Nephron progenitor cell (in vitro differentiated cells): ENCODE results near the gene TGM5.

Source experiments
- DNase-seq: peaks from one replicate; pipeline ENCODE4 v3.0.0; 2021
- H3K27ac Mint-ChIP-seq: 2 replicates; pipeline ENCODE4 v1.8.0; 2021; ENCODE audit warnings: mild to moderate bottlenecking, moderate library complexity, mixed read lengths
- H3K27me3 Mint-ChIP-seq: 2 replicates; pipeline ENCODE4 v1.8.0; 2021; ENCODE audit warnings: mild to moderate bottlenecking, low read depth, mixed read lengths; ENCODE audit not compliant: poor library complexity
- H3K36me3 Mint-ChIP-seq: 2 replicates; pipeline ENCODE4 v1.8.0; 2021; ENCODE audit warnings: low read depth, mixed read lengths
- H3K4me1 Mint-ChIP-seq: 2 replicates; pipeline ENCODE4 v1.8.0; 2021; ENCODE audit warnings: mixed read lengths
- H3K4me3 Mint-ChIP-seq: 2 replicates; pipeline ENCODE4 v1.8.0; 2021; ENCODE audit warnings: mild to moderate bottlenecking, moderate library complexity, mixed read lengths
- H3K9me3 Mint-ChIP-seq: 2 replicates; pipeline ENCODE4 v1.8.0; 2021; ENCODE audit warnings: mild to moderate bottlenecking, moderate library complexity, mixed read lengths
- TF ChIP-seq, protein P1 (sequence below): fragments of 200-600 bp; sonication (generic); IDR thresholded peaks from 2 replicates; pipeline ENCODE4 v1.5.0; 2021; ENCODE audit warnings: antibody characterized with exemption

The TGM5 gene

GRCh38 chr15:43214169-43214568, 52.6 kb downstream of the TGM5 start:
- H3K27me3 Mint-ChIP-seq = peaks cover 30% of the 10 kb centered on the region
- H3K4me3 Mint-ChIP-seq = no peak overlapping the region
- DNase-seq = no peak
- TF ChIP-seq, protein P1, sequence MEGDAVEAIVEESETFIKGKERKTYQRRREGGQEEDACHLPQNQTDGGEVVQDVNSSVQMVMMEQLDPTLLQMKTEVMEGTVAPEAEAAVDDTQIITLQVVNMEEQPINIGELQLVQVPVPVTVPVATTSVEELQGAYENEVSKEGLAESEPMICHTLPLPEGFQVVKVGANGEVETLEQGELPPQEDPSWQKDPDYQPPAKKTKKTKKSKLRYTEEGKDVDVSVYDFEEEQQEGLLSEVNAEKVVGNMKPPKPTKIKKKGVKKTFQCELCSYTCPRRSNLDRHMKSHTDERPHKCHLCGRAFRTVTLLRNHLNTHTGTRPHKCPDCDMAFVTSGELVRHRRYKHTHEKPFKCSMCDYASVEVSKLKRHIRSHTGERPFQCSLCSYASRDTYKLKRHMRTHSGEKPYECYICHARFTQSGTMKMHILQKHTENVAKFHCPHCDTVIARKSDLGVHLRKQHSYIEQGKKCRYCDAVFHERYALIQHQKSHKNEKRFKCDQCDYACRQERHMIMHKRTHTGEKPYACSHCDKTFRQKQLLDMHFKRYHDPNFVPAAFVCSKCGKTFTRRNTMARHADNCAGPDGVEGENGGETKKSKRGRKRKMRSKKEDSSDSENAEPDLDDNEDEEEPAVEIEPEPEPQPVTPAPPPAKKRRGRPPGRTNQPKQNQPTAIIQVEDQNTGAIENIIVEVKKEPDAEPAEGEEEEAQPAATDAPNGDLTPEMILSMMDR = no peak
- H3K36me3 Mint-ChIP-seq = no peaks in the 10 kb centered on the region
- peak overlapping the region; percentile 62 for H3K27ac Mint-ChIP-seq
- H3K4me1 Mint-ChIP-seq = peaks cover 13% of the 10 kb centered on the region
- H3K9me3 Mint-ChIP-seq = no peaks in the 10 kb centered on the region

GRCh38 chr15:43213466-43213865, 53.3 kb downstream of the TGM5 start:
- Mint-ChIP-seq H3K9me3 (no peaks in the 10 kb centered on the region), H3K4me3 (no peak overlapping the region), H3K4me1 (peaks cover 7% of the 10 kb centered on the region), H3K27me3 (peaks cover 37% of the 10 kb centered on the region), H3K36me3 (no peaks in the 10 kb centered on the region), H3K27ac (no peak overlapping the region)
- TF ChIP-seq, protein P1 = no peak
- no peak for DNase-seq

GRCh38 chr15:43212951-43213350, 53.8 kb downstream of the TGM5 start:
- no peak for DNase-seq
- Mint-ChIP-seq H3K27ac (no peak overlapping the region), H3K27me3 (peaks cover 39% of the 10 kb centered on the region)

DNA sequence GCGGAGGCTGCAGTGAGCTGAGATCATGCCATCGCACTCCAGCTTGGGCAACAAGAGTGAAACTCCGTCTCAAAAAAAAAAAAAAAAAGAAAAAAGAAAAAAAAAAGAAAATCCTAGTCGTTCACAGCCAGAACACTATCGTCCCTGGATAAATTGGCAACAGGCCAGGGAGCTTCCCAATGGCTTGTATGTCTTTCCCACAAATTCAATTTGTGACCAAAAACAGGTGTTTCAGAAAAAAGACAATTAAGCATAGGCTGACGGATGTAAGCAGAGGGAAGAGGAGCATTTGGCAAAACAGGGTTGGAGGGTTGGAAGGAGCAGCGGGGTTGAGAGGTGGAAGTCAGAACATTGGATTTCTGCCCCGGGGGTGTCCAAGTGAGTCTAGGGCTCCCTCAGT, 54.4 kb downstream of the TGM5 start:
- DNase-seq = no peak
- H3K9me3 Mint-ChIP-seq = no peaks in the 10 kb centered on the region
- TF ChIP-seq, protein P1 = no peak

More at GRCh38 chr15:43212951-43213350, 53.8 kb downstream of the TGM5 start:
- no peaks in the 10 kb centered on the region for H3K9me3 Mint-ChIP-seq
- H3K36me3 Mint-ChIP-seq = no peaks in the 10 kb centered on the region
- TF ChIP-seq, protein P1 = no peak
- no peak overlapping the region for H3K4me3 Mint-ChIP-seq
- H3K4me1 Mint-ChIP-seq = peaks cover 7% of the 10 kb centered on the region

DNA sequence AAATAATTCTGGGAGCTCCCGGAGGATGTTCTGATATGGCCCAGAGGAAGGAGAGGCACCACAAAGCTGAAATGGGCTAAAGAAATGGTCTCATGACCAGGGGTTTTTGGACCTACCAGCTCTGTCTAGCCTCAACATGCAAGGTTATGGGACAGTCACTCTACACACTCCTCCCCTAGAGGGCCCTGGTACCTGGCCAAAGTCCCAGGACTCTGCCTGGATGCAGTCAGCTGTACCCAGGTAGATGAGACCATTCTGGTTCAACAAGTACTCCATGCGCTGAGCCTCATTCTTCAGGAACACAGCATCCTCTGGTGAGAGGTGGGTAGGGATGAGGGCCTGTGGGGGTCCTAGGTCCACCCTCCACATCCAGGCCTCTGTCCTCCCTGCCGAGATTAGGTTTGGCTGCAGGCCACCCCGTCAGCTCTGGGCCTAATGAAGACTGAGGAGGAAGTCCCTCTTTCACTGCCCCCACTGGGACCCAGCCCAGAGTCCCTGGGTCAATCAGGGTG, 55.4 kb downstream of the TGM5 start:
- Mint-ChIP-seq H3K36me3 (no peaks in the 10 kb centered on the region), H3K27ac (no peak overlapping the region), H3K27me3 (peaks cover 47% of the 10 kb centered on the region), H3K4me1 (peaks cover 7% of the 10 kb centered on the region), H3K9me3 (no peaks in the 10 kb centered on the region), H3K4me3 (no peak overlapping the region)
- TF ChIP-seq, protein P1 = no peak
- DNase-seq = no peak

More for the DNA sequence above, 54.4 kb downstream of the TGM5 start:
- peaks cover 44% of the 10 kb centered on the region for H3K27me3 Mint-ChIP-seq
- no peak overlapping the region for H3K4me3 Mint-ChIP-seq
- H3K4me1 Mint-ChIP-seq = peaks cover 7% of the 10 kb centered on the region
- no peak overlapping the region for H3K27ac Mint-ChIP-seq
- no peaks in the 10 kb centered on the region for H3K36me3 Mint-ChIP-seq

- Mint-ChIP-seq H3K9me3 (no peaks in the 10 kb centered on the region), H3K27me3 (peaks cover 49% of the 10 kb centered on the region), H3K36me3 (no peaks in the 10 kb centered on the region), H3K4me3 (no peak overlapping the region), H3K27ac (no peak overlapping the region), H3K4me1 (peaks cover 7% of the 10 kb centered on the region)
- no peak for DNase-seq
- TF ChIP-seq, protein P1 = no peak
These were observed 55.9 kb downstream of the TGM5 start for GRCh38 chr15:43210807-43211206.
